HG02884 (cell line): ENCODE data around the gene INA.
"Not testable (repeated sequence)": the region's sequence is repeated elsewhere in the genome, so short reads cannot be mapped to it uniquely, and the experiment has no call there.

Experiments used
- ATAC-seq: cut with Tn5 transposase; IDR thresholded peaks from one replicate; pipeline ENCODE4 v1.9.1; 2021; ENCODE audit warnings: mild to moderate bottlenecking, moderate library complexity; ENCODE audit not compliant: unreplicated experiment

The INA gene

GRCh38 chr10:103276896-103277712 is at the start of gene INA:
Gene INA (plus strand): TSS chr10:103277138. CDS start chr10:103277212, 74 bp downstream.
- no peak for ATAC-seq

- no peak for ATAC-seq
Measured at GRCh38 chr10:103227416-103227815, 49.5 kb upstream of the INA start.

- ATAC-seq: no peak
Measured at GRCh38 chr10:103231047-103231551, 45.8 kb upstream of the INA start.

- no peak for ATAC-seq
Measured at GRCh38 chr10:103232131-103232673, 44.7 kb upstream of the INA start.

GRCh38 chr10:103232772-103233488 is 44.0 kb upstream of the INA start:
- no peak for ATAC-seq

- no peak for ATAC-seq
Measured at GRCh38 chr10:103235775-103236174, 41.2 kb upstream of the INA start.

GRCh38 chr10:103238506-103239252 is 38.3 kb upstream of the INA start:
- ATAC-seq: no peak

GRCh38 chr10:103241262-103242011 is 35.5 kb upstream of the INA start:
- ATAC-seq: no peak

GRCh38 chr10:103244666-103245271 is 32.2 kb upstream of the INA start:
- no peak for ATAC-seq

GRCh38 chr10:103245587-103245986 is 31.4 kb upstream of the INA start, which contains the start of gene RPEL1:
Gene RPEL1 (plus strand): TSS chr10:103245887. CDS start chr10:103245997, 110 bp downstream.
- ATAC-seq: not testable (repeated sequence)

- ATAC-seq: no peak
Measured at GRCh38 chr10:103246324-103246723, 30.6 kb upstream of the INA start.

GRCh38 chr10:103254113-103254512 is 22.8 kb upstream of the INA start:
- ATAC-seq: no peak

- no peak for ATAC-seq
Measured at GRCh38 chr10:103254538-103255325, 22.2 kb upstream of the INA start.

GRCh38 chr10:103256613-103257012 is 20.3 kb upstream of the INA start:
- no peak for ATAC-seq

- ATAC-seq: no peak
Measured at GRCh38 chr10:103257812-103258211, 19.1 kb upstream of the INA start.

- ATAC-seq: not testable (repeated sequence)
Measured at GRCh38 chr10:103258928-103259327, 18.0 kb upstream of the INA start.

- no peak for ATAC-seq
Measured at GRCh38 chr10:103259989-103260388, 16.9 kb upstream of the INA start.

- no peak for ATAC-seq
Measured at GRCh38 chr10:103262229-103262628, 14.7 kb upstream of the INA start.
